Nephron (organoid): ENCODE data around the gene STPG1.

Experiments used
- H3K27ac Mint-ChIP-seq, 3 experiments: 2 replicates each; pipeline ENCODE4 v1.8.0; 2020; ENCODE audit warnings: mixed read lengths in 3 of 3, mild to moderate bottlenecking in 2 of 3, moderate library complexity in 1 of 3
- H3K27me3 Mint-ChIP-seq: 2 replicates; pipeline ENCODE4 v1.8.0; 2021; ENCODE audit warnings: low read depth, mild to moderate bottlenecking, moderate library complexity, mixed read lengths
- H3K36me3 Mint-ChIP-seq: 2 replicates; pipeline ENCODE4 v1.8.0; 2020; ENCODE audit warnings: low read depth, mixed read lengths
- H3K4me1 Mint-ChIP-seq: 2 replicates; pipeline ENCODE4 v1.8.0; 2020; ENCODE audit warnings: mixed read lengths
- H3K4me3 Mint-ChIP-seq, 3 experiments: 2 replicates each; pipeline ENCODE4 v1.8.0; 2020; ENCODE audit warnings: mild to moderate bottlenecking in 3 of 3, mixed read lengths in 3 of 3, moderate library complexity in 2 of 3
- H3K9me3 Mint-ChIP-seq: 2 replicates; pipeline ENCODE4 v1.8.0; 2020; ENCODE audit warnings: mixed read lengths
- TF ChIP-seq, protein P1 (sequence below), 3 experiments: fragments of 200-600 bp; sonication (generic); IDR thresholded peaks; one replicate each; pipeline ENCODE4 v1.5.0; 2021; ENCODE audit warnings: antibody characterized with exemption in 3 of 3; ENCODE audit not compliant: unreplicated experiment in 3 of 3

The STPG1 gene

DNA sequence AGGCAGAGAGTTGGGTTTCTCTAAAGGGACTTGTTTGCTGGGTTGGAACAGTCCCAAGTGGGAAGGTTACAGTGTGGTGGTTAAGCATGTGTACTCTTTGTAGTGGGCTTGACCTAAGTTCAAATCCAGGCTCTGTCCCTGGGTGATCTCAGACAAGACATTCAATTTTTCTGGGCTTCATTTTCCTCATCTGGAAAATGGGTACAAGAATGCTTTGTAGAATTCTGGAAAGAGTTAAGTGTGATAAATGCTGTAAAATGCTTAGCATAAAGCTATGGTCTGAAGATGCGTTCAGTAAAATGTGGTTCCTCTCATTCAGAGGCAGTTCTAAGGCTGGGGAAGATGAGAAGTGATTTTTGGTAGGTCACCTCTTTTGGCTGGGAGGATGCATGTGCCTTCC, 93.6 kb downstream of the STPG1 start:
- TF ChIP-seq, protein P1, sequence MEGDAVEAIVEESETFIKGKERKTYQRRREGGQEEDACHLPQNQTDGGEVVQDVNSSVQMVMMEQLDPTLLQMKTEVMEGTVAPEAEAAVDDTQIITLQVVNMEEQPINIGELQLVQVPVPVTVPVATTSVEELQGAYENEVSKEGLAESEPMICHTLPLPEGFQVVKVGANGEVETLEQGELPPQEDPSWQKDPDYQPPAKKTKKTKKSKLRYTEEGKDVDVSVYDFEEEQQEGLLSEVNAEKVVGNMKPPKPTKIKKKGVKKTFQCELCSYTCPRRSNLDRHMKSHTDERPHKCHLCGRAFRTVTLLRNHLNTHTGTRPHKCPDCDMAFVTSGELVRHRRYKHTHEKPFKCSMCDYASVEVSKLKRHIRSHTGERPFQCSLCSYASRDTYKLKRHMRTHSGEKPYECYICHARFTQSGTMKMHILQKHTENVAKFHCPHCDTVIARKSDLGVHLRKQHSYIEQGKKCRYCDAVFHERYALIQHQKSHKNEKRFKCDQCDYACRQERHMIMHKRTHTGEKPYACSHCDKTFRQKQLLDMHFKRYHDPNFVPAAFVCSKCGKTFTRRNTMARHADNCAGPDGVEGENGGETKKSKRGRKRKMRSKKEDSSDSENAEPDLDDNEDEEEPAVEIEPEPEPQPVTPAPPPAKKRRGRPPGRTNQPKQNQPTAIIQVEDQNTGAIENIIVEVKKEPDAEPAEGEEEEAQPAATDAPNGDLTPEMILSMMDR (IDR thresholded peaks at IDR 0.05; ENCODE audit: unreplicated experiment in 3 of 3): no peak
- no peak overlapping the region for H3K27ac Mint-ChIP-seq
- peaks cover 44% of the 10 kb centered on the region for H3K4me1 Mint-ChIP-seq
- peaks cover 79% of the 10 kb centered on the region for H3K27me3 Mint-ChIP-seq
- no peaks in the 10 kb centered on the region for H3K36me3 Mint-ChIP-seq
- H3K4me3 Mint-ChIP-seq: peak overlapping the region; percentile 68 to 77 (median 69)
- H3K9me3 Mint-ChIP-seq: no peaks in the 10 kb centered on the region

DNA sequence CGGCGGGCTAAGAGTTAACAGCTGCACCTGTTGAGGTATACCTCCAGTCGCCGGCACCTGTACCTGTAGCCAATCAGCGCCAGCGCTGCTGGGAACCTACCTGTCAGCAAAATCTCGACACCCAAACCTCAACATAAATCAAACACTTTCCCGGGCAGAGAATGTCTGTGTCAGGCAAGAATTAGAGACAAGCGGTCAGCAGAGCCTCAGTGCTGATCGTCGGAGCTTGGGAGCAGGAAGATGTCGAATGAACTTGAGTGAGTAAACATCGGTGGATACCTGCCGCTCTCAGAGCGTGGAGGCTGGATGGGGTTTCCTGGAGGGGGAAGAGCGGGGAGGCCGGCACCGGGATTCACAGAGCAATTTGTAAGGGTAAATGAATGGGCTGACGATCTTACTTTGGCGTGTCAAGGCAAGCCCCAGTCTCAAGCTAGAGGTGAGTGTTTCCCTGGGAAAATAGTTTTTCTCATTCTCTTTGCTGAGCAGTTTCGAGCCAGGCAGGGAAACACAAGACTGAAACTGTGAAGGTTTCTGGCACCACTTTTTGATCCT, 94.2 kb downstream of the STPG1 start, which contains the start of gene GRHL3:
Gene GRHL3 (plus strand): TSS at position 46 of the 552 bp plus-strand sequence. CDS start 195 bp downstream, at position 241.
- TF ChIP-seq, protein P1 (IDR thresholded peaks at IDR 0.05; ENCODE audit: unreplicated experiment in 3 of 3): no peak
- H3K27me3 Mint-ChIP-seq: peaks cover 73% of the 10 kb centered on the region
- H3K27ac Mint-ChIP-seq: peak within 1 kb of the TSS; percentile 10 to 63 (median 58)
- H3K4me3 Mint-ChIP-seq: peak within 1 kb of the TSS; percentile 69 to 79 (median 77)
- peaks cover 44% of the 10 kb centered on the region for H3K4me1 Mint-ChIP-seq
- no peaks in the 10 kb centered on the region for H3K36me3 Mint-ChIP-seq
- no peaks in the 10 kb centered on the region for H3K9me3 Mint-ChIP-seq

DNA sequence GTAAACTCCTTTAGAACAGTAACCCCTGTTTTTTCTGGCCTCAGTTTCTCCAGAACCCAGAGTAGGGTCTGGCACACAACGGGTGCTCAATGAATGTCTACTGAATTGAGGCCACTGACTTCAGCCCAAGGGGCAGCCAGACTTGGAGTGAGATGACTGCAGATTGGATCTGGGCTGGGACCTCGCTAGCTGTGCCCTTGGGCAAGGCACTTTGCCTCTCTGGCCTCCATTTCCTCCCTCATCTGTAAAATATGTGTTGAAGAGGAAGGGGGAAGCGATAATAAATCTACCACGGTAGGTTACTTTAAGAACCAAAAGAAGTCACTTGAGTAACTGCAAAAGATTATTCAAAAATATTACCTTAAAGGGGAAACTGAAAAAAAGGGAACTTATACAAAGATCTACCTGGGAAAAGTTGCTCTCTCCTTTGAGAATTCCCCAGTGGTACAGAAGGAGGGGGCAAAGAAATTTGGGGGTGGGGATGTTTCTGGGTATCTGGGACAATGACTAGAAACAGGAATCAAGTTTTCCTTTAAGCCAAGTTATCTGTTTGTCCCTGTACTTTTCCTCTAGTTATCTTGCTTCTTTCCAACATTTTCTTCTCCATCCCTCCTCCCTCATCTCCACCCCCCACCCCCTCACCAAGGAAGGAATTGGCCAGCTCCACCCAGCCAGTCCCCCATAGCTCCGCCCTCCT, 94.8 kb downstream of the STPG1 start:
- Mint-ChIP-seq H3K9me3 (no peaks in the 10 kb centered on the region), H3K4me3 (peak overlapping the region; percentile 69 to 79 (median 77)), H3K36me3 (no peaks in the 10 kb centered on the region), H3K27me3 (peaks cover 69% of the 10 kb centered on the region), H3K27ac (peak overlapping the region in 2 of 3 experiments; percentile 58 to 63), H3K4me1 (peaks cover 44% of the 10 kb centered on the region)
- TF ChIP-seq, protein P1 (IDR thresholded peaks at IDR 0.05; ENCODE audit: unreplicated experiment in 3 of 3): no peak

GRCh38 chr1:24317956-24318614, 95.5 kb downstream of the STPG1 start:
- H3K36me3 Mint-ChIP-seq: no peaks in the 10 kb centered on the region
- H3K4me1 Mint-ChIP-seq: peaks cover 44% of the 10 kb centered on the region
- H3K4me3 Mint-ChIP-seq: peak overlapping the region; percentile 44 to 79 (median 74)
- TF ChIP-seq, protein P1 (IDR thresholded peaks at IDR 0.05; ENCODE audit: unreplicated experiment in 3 of 3): no peak
- H3K27me3 Mint-ChIP-seq: peaks cover 62% of the 10 kb centered on the region
- H3K27ac Mint-ChIP-seq: peak overlapping the region in 2 of 3 experiments; percentile 58 to 63
- no peaks in the 10 kb centered on the region for H3K9me3 Mint-ChIP-seq

GRCh38 chr1:24317081-24317480, 96.5 kb downstream of the STPG1 start:
- Mint-ChIP-seq H3K4me1 (peaks cover 39% of the 10 kb centered on the region), H3K27ac (no peak overlapping the region), H3K27me3 (peaks cover 52% of the 10 kb centered on the region), H3K9me3 (no peaks in the 10 kb centered on the region), H3K36me3 (no peaks in the 10 kb centered on the region), H3K4me3 (no peak overlapping the region)
- TF ChIP-seq, protein P1 (IDR thresholded peaks at IDR 0.05; ENCODE audit: unreplicated experiment in 3 of 3): no peak
